NT2/D1 (cell line): ENCODE measurements around the gene MRAS.
A peak's percentile ranks its signal among the peaks of the same experiment; 100 is the strongest.
"Not testable (repeated sequence)": the region's sequence is repeated elsewhere in the genome, so short reads cannot be mapped to it uniquely, and the experiment has no call there.

Experiments
- DNase-seq: peaks from one replicate; pipeline ENCODE4 v3.0.0-alpha.2; 2011; ENCODE audit warnings: low read depth, low spot score
- H3K27me3 ChIP-seq: 2 replicates; pipeline ENCODE4 v1.6.0; 2011; ENCODE audit warnings: mild to moderate bottlenecking; ENCODE audit not compliant: insufficient read length, insufficient read depth
- H3K36me3 ChIP-seq: 2 replicates; pipeline ENCODE4 v1.6.1; 2011; ENCODE audit warnings: mild to moderate bottlenecking, low read length, mixed read lengths; ENCODE audit not compliant: insufficient read depth, insufficient read length
- H3K4me1 ChIP-seq: 2 replicates; pipeline ENCODE4 v1.5.1; 2011; ENCODE audit not compliant: insufficient read depth, insufficient read length
- H3K4me3 ChIP-seq: 2 replicates; pipeline ENCODE4 v1.5.1; 2011; ENCODE audit warnings: low read depth; ENCODE audit not compliant: insufficient read length
- H3K9ac ChIP-seq: 2 replicates; pipeline ENCODE4 v1.6.0; 2011; ENCODE audit warnings: low read depth; ENCODE audit not compliant: insufficient read length
- H3K9me3 ChIP-seq: 2 replicates; pipeline ENCODE4 v1.5.1; 2011; ENCODE audit warnings: mild to moderate bottlenecking, low read length; ENCODE audit not compliant: insufficient read depth
- SUZ12 ChIP-seq: IDR thresholded peaks from 2 replicates; pipeline ENCODE4 v1.6.1; 2011; ENCODE audit not compliant: insufficient read length, insufficient read depth; ENCODE audit errors: extremely low read depth
- YY1 ChIP-seq: IDR thresholded peaks from 2 replicates; pipeline ENCODE4 v1.6.1; 2011; ENCODE audit not compliant: insufficient read length, insufficient read depth
- ZNF274 ChIP-seq: IDR thresholded peaks from 2 replicates; pipeline ENCODE4 v1.6.1; 2011; ENCODE audit warnings: mild to moderate bottlenecking, low read depth, low read length

The MRAS gene

GRCh38 chr3:138412821-138413551 is 64.6 kb downstream of the MRAS start:
- Histone ChIP-seq H3K36me3 (no peaks in the 10 kb centered on the region), H3K9ac (no peak overlapping the region), H3K4me3 (no peak overlapping the region), H3K27me3 (no peaks in the 10 kb centered on the region), H3K4me1 (peaks cover 4% of the 10 kb centered on the region), H3K9me3 (no peaks in the 10 kb centered on the region)
- no peak for DNase-seq
- no peak for TF ChIP-seq ZNF274
- TF ChIP-seq SUZ12, result no peak
- TF ChIP-seq YY1, result no peak

DNA sequence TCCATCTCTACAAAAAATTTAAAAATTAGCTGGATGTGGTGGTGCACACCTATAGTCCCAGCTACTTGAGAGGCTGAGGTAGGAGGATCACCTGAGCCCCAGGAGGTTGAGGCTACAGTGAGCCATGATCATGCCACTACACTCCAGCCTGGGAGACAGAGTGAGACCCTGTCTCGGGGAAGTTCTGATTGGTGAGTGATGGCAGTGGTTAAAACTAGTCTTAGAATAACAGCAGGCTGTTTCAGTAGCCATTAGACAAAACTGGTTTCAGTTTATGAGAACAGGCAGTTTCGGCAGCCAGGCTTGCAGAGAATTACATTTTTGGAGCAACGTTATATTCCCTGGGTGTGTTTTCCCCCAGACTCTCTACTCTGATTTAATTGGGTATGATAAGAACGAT is 67.9 kb downstream of the MRAS start:
- H3K4me3 ChIP-seq, DNase-seq, H3K36me3 ChIP-seq, H3K9ac ChIP-seq, H3K27me3 ChIP-seq, H3K4me1 ChIP-seq: not testable (repeated sequence)
- peaks cover 12% of the 10 kb centered on the region; the same call in 1 of the 2 replicates for H3K9me3 ChIP-seq

GRCh38 chr3:138417559-138417982 is 69.2 kb downstream of the MRAS start:
- Histone ChIP-seq H3K4me3 (no peak overlapping the region), H3K27me3 (no peaks in the 10 kb centered on the region)

GRCh38 chr3:138418601-138419206 is 70.3 kb downstream of the MRAS start:
- TF ChIP-seq SUZ12 (no peak), ZNF274 (no peak), YY1 (no peak)
- H3K27me3 ChIP-seq, result no peaks in the 10 kb centered on the region
- DNase-seq, result no peak

More at GRCh38 chr3:138417559-138417982, 69.2 kb downstream of the MRAS start:
- Histone ChIP-seq H3K36me3 (no peaks in the 10 kb centered on the region), H3K9ac (no peak overlapping the region), H3K9me3 (peaks cover 26% of the 10 kb centered on the region), H3K4me1 (peaks cover 7% of the 10 kb centered on the region)
- TF ChIP-seq YY1, result no peak
- no peak for TF ChIP-seq ZNF274
- TF ChIP-seq SUZ12, result no peak
- DNase-seq, result peak; percentile 93

DNA sequence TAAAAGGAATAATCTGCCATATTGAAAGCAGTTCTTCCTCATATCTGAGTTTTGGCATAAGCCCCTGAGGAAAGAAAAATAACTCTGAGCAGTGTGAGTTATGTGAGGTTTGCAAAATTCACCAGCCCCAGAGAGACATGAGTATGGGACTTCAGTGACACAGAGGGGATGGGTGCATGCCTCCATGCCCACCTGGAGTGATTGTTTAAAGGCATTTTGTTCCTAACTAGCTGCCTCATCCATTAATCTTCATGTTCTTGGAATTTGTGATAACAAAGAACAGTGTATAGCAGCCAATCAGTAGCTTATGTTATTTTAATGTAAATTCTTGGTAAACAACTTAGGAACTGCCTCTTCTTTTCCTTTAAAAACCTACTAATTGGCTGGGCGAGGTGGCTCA is 74.9 kb downstream of the MRAS start:
- TF ChIP-seq ZNF274 (no peak), YY1 (no peak), SUZ12 (no peak)
- peaks cover 39% of the 10 kb centered on the region for H3K9me3 ChIP-seq
- H3K27me3 ChIP-seq, result no peaks in the 10 kb centered on the region
- H3K4me1 ChIP-seq, result no peaks in the 10 kb centered on the region
- no peak overlapping the region for H3K9ac ChIP-seq
- no peak overlapping the region for H3K4me3 ChIP-seq
- no peaks in the 10 kb centered on the region for H3K36me3 ChIP-seq
- DNase-seq, result no peak

More at GRCh38 chr3:138418601-138419206, 70.3 kb downstream of the MRAS start:
- Histone ChIP-seq H3K4me1 (peaks cover 7% of the 10 kb centered on the region), H3K9me3 (peaks cover 30% of the 10 kb centered on the region), H3K36me3 (no peaks in the 10 kb centered on the region), H3K9ac (no peak overlapping the region), H3K4me3 (no peak overlapping the region)

DNA sequence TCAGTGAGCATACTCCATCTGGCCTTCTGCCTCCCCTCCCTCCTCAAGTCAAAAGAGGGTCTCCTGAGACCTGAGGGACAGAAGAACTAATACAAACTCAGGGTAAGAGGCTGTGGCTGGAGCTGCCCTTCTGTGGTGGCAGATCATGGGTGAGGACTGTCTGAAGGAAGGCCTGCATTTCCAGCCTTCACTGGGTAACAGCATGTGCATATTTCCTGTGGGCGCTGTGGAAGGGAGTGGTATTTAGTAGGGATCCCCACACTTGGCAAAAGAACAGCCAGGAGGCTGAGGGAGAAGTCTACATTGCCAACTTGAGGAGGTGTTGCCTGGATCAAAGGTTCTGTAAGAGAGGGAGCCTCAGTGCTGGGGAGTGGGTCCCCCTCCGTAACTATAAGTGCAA is 75.9 kb downstream of the MRAS start:
- no peaks in the 10 kb centered on the region for H3K4me1 ChIP-seq
- no peak overlapping the region for H3K9ac ChIP-seq
- H3K27me3 ChIP-seq, result no peaks in the 10 kb centered on the region
- H3K36me3 ChIP-seq, result no peaks in the 10 kb centered on the region
- H3K4me3 ChIP-seq, result no peak overlapping the region
- peaks cover 39% of the 10 kb centered on the region for H3K9me3 ChIP-seq
- DNase-seq, result no peak
- no peak for TF ChIP-seq SUZ12

DNA sequence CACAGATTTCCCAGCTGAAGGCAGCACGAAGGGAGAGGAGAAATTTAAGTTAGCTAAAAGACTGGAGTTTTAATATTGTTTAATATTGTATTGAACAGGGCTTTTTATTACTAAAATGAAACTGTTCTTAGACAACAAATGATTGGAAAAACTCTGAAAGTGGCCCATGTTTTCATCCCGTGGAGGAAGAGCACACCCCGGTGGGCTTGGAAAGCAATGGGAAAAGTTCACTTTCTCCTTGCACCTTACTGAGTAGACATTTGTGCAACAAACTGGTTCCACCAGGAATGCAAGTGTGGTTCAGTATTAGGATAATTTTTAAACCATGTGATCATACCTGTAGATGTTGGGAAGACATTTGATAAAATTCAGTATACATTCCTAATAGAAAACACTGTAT is 77.8 kb downstream of the MRAS start:
- Histone ChIP-seq H3K36me3 (no peaks in the 10 kb centered on the region), H3K9ac (no peak overlapping the region), H3K4me1 (no peaks in the 10 kb centered on the region), H3K27me3 (no peaks in the 10 kb centered on the region), H3K9me3 (peaks cover 27% of the 10 kb centered on the region), H3K4me3 (no peak overlapping the region)
- DNase-seq, result no peak
- no peak for TF ChIP-seq ZNF274
- TF ChIP-seq SUZ12, result no peak
- TF ChIP-seq YY1, result no peak

GRCh38 chr3:138426754-138427153 is 78.4 kb downstream of the MRAS start:
- not testable (repeated sequence) for H3K4me3 ChIP-seq, DNase-seq, H3K4me1 ChIP-seq, H3K36me3 ChIP-seq, H3K27me3 ChIP-seq, H3K9ac ChIP-seq
- H3K9me3 ChIP-seq, result peaks cover 21% of the 10 kb centered on the region
